HG03196 (cell line): Measurements from ENCODE around the gene RPS28.

Source experiments
- ATAC-seq: cut with Tn5 transposase; IDR thresholded peaks from one replicate; pipeline ENCODE4 v1.9.1; 2021; ENCODE audit not compliant: unreplicated experiment

RPS28 gene

DNA sequence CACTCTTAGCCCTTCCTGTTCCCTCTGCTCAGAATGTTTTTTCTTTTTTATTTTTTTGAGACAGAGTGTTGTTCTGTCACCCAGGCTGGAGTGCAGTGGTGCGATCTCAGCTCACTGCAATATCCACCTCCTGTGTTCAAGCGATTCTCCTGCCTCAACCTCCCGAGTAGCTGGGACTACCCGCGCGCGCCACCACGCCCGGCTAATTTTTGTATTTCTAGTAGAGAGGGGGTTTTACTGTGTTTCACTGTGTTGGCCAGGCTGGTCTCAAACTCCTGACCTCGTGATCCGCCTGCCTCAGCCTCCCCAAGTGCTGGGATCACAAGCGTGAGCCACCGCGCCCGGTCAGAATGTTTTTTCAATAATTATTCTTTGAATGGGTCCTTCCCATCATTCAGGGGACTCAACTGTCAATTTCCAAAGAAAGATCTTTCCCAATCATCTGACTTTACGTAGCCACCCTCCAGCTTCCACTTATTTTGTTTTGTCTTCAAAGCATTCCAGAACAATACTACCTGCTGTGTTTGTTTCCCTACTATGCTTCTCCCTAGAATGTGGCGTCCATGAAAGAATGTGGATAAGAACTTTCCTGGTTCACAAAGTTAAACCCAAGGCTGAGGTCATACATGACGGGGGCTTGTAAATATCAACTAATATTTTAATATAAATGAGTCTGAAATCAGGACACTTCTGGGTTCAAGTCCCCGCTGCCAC is 1.3 kb upstream of the RPS28 start:
- ATAC-seq = no peak

- no peak for ATAC-seq
Observed at GRCh38 chr19:8320564-8321066, 681 bp upstream of the RPS28 start.

- no peak for ATAC-seq
Observed at GRCh38 chr19:8321986-8322637, 816 bp downstream of the RPS28 start.

DNA sequence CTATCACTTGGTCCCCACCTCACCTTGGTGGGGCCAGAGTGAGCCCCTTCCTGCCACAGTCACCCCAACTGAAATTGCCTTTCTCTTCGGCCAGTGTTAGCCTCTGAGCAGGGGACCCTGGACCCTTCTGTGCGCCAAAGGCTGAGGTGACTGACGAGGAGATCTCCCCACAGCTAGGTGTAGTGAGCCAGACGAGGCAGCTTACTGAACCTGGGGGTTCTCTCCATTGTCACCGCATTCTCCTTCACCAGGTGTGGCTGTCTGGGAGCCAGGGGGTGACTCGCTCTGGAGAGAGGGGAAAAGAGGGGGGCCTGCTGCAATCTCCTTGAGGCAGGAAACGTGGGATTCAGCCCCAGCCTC is 1.3 kb downstream of the RPS28 start:
- ATAC-seq = no peak

DNA sequence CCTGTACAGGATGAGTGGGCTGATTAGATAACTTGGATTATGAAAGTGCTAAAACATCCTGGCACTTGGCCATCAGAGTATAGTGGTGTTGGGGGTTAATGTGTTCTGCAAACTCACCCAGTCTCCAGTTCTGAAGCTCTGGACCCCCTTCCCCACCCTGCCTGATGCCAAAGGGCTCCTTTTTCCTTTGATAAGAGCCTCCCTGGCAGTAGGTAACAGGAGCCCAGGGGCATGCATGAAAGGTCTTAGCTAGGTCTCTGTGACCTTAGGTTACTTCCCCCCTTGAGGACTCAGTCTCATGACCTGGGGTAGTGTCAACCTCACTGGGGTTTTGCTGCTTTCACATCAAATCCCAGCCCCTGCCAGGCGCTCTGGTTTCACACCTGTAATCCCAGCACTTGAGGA is 2.5 kb downstream of the RPS28 start:
- ATAC-seq = no peak

- no peak for ATAC-seq
Observed at GRCh38 chr19:8324186-8325050, 3.1 kb downstream of the RPS28 start.

GRCh38 chr19:8325454-8325853 is 4.2 kb downstream of the RPS28 start:
- ATAC-seq = no peak

GRCh38 chr19:8329996-8330395 is 8.7 kb downstream of the RPS28 start:
- ATAC-seq = no peak

GRCh38 chr19:8331263-8331845 is 10.1 kb downstream of the RPS28 start:
- ATAC-seq = no peak

DNA sequence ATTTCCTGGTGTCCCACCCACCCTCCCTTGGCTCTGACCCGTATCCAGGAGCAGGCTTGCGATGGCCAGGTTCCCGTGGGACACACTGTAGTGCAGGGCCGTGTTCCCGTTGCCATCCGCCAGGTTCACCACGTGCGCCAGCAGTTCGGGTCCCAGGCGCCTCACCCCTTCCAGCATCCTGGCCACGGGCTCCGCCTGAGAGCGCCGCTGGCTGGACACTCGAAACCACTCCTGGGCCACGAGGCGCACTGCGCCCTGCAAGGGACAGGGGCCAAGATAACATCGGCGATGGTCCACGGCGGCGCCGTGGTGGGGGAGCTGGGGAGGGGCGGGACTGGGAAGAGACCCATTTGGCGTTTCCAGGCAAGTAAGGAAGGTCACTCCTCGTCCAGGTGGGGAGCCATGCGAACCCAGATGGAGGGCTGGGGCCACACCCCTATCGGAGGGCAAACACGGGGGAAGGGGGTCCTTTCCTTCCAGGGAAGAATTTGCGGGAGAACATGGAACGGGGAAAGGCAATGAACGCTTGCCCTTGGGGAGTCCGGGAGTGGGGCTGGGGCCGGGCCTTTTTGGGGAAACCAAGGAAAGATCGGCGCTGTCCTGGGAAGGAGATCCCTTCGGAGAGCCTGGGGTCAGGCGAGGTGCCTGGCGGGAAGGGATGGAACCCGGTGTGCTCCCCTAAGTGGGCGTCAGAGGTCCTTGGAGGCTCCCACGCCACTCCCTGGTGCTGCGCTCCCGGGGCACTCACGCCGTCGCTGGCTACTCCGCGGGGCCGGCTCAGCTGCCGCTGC is 11.9 kb downstream of the RPS28 start:
- no peak for ATAC-seq

DNA sequence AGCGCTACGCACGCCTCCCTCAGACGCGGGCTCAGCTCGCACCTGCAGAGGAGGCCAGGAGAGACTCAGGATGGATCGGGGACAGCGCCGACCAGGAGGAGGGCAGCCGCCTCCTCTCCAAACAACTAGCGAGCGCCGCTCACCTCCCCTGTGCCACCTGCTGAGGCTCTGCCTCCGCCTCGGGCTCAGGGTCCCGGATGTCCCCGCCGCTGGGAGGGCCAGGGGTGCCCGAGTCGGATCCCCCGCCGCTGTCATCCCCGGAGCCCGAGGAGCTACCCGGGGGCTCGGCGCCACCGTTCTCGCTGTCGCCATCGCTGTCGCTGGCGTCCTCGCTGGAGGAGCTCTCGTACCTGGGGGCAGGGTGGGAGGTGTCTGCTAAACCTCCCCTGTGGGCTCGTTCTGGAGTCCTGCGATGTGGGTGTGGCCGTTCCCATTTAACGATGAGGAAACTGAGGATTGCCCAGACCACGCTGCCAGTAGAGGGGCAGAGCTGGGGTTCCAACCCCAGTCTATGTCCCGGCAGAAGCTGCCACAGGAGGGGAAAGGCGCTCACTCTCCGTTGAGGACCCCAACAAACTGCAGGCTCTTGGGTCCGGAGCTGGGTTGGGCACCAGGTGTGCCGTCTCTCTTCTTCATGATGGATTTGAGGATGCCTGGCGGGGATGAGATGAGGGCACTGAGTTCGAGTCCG is 12.6 kb downstream of the RPS28 start:
- ATAC-seq = no peak

- no peak for ATAC-seq
Observed at GRCh38 chr19:8334458-8335342, 13.4 kb downstream of the RPS28 start.

DNA sequence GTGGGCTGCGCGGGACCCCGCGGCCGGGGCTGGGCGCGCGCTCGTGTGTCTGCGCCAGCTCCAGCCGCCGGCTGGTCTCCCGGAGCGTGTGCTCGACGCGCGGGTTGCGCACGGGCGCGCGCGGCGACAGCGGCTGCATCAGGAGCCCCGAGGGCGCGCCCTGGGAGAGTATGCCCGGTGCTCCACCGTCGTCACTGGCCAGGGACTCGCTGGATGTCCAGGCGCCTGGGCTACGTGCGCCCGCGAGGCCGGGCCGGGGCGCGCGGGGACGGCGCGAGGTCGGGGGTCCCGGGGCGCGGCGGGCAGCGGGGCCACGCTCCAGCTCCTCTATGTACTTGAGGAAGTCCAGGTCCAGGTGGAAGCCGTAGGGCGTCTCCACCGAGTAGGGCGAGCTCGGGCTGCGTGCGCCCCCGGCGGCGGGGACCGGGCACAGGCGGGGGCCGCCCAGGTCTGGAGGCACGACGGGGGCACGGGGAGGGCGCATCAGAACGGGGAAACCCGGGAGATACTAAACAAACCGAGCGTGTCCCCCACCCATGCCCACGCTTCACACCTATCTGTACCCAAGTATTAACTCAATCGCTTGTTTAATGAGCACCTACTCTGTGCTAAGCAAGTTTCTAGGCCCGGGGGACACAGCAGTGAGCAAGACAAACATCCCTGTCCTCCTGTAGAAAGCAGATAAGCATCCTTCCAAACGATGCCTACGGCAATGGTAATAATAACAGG is 14.2 kb downstream of the RPS28 start:
- no peak for ATAC-seq

GRCh38 chr19:8336072-8336569 is 14.8 kb downstream of the RPS28 start:
- ATAC-seq = no peak

- no peak for ATAC-seq
Observed at GRCh38 chr19:8336660-8337059, 15.4 kb downstream of the RPS28 start.

DNA sequence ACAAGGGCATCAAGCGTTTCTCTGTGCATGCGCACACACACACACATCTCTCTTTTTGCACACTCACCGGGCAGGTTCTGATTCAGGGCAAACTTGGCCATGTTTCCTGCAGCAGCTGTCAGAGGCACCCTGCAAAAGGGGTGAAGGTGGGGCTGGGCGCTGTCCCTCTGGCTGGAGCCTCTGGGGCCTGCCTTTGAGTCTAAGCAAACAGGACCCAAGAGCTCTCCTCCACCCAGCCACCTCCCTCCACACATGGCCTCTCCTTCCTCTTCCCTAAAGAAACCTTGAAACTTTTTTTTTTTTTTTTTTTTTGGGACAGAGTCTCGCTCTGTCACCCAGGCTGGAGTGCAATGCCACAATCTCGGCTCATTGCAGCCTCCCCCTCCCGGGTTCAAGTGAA is 16.4 kb downstream of the RPS28 start:
- ATAC-seq = no peak

- no peak for ATAC-seq
Observed at GRCh38 chr19:8338835-8339234, 17.5 kb downstream of the RPS28 start.
